Middle frontal gyrus (tissue), 1 donor: Measurements from ENCODE around the gene TAF13.
"Not testable (repeated sequence)": the region's sequence is repeated elsewhere in the genome, so short reads cannot be mapped to it uniquely, and the experiment has no call there.

ENCODE experiments used
- DNase-seq: peaks from one replicate; pipeline ENCODE4 v3.0.0-alpha.2; 2015; ENCODE audit warnings: low spot score; ENCODE audit errors: extremely low spot score

Gene TAF13

DNA sequence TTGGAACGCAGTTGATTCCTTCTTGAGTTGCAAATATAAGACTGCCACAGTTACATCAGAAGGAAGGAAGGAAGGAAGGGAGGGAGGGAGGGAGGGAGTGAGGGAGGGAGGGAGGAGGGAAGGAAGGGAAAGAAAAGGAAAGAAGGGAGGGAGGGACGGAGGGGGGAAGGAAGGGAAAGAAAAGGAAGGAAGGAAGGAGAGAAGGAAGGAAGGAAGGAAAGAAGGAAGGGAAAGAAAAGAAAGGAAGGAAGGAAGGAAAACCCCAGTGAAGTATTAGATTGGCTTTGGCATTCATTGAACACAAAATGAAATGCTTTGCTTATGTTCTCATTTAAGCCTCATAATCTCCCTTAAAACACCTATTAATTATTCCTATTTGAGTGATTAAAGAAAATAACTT lies 27.5 kb downstream of the TAF13 start:
- no peak for DNase-seq

DNA sequence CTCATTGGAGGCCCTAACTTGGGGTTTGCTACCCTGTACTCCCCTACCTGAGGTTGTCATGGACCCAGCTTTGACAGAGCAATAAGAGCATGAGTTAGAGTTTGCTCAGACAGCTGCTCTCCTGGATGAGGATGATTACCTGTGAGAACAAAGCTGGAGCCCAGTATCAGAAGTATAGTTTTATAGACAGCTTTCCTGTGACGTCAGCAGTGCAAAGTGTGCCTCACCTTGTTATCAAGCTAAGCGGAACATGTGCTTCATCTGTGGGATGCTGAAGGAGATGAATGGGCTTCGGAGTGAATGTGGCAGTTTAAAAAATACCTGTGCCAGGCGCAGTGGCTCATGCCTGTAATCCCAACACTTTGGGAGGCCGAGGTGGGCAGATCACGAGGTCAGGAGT lies 28.5 kb downstream of the TAF13 start:
- DNase-seq, result no peak

DNA sequence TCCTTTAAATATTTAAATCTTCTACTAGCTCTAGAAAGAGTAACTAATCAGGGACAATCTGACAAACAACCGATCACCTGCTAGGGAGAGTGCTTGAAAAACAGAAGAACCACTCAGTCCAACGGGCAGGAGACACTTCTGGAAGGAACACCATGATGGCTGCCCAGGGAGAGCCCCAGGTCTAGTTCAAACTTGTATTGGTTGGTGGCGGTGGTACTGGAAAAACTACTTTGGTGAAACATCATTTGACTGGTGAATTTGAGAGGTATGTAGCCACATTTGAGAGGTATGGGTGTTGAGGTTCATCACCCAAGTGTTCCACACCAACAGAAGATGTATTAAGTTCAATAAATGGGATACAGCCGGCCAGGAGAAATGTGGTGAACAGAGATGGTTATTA lies 29.1 kb downstream of the TAF13 start:
- DNase-seq, result no peak

DNA sequence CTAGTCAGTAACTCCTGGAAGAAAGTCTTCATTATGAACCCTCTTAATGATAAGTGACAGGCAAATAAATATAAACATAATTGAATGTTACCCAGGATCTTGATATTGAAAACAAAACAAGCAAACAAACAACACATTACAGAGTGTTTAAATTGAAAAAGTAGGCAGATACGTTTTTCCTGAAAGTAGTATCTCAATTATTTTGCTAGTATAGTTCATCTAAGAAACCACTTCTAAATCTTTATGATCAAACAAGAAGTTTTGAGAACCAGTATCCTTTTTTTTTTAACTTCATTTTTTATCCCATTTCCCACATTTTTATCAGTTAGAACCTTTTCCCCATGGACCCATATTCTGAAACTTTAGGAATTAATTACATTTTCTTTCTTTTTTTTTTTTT lies 30.2 kb downstream of the TAF13 start:
- DNase-seq, result no peak

DNA sequence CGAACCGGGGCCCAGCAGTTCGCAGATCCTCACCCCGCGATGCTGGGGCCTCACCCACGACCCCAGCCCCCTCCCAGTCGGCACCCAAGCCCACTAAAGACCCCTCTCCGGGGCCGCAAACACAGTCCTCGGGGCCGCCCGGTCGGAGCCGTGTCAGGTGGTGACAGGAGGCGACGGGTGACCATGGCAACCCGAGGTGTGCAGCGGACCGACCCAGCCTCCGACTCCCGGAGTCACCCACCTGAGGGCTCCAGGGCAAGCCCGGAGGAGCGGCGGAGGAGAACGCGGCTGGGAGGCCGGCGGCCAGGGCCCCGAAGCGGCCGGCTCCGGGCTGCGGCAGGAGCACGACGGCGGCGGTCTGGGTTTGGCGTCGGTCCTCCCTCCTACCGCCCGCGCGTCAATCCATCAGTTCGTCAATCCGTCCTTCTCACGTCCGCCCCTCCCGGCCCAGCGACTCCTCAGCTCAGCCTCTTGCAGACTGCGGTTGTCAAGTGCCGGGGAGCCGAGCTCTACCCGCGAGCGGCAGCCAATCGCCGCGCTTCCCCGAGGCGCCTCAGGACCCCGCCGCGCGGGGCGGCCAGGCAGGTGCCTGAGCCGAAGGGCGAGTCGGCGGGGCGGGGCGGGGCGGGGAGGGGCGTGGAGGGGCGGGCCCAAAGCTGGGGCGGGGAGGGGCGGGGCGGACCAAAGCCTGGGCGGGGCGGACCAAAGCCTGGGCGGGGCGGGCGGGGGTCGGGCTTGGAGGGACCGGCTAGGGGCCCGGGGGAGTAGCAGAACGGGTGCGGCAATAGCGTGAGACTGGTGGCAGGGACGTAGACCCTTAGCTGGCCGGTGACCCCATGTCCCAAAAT lies 34.0 kb downstream of the TAF13 start, which contains the start of gene WDR47:
Gene WDR47, minus strand, starts transcription at position 482 of the 848 bp plus-strand sequence. CDS start 18,590 bp downstream, outside the sequence.
- DNase-seq, result peak; percentile 94

DNA sequence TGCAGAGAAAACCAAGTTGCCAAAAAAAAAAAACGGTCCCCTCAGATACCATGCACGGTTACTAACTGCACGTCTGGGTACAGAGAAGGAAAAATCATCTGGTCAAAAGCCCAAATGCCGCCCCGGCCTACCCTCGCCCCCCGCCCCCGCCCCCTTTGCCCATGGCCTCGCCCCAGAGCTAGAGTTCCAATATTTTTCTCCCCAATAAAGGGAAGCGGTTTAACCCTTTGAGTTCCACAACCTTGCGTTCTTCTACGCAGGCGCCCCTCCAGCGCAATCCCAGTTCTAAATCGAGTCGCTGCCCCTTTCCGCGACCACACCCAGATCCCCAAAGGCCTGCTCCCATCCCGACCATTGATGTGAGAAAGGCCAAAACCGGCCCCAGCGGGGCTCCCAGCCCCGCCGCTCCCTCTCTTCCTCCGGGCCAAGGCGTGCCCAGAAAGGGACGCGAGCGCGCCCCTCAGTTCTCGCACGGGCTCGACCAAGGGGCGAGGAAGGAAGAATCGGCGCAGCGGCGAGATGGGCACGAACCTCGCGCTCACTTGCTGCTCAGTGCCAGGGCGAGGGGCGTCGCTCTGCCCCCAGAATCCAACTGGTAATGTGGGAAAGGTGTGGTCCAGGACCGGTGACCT lies 34.7 kb downstream of the TAF13 start:
- no peak for DNase-seq

DNA sequence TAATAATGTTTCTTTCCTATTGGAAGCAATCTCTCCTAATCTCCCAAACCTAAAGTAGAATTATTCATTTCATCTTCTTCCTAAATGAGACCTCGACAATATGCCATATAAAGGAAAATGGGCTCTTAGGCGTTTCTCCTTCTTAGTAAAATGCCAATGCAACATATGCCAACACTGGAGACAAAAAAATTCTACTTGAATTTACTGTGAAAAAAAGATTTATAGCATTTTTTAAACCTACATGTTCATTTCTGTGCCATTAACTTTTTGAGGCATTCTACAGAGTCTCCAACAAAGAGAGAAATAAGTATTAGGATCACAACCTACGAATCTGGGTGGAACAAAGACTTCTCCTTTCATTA lies 35.2 kb downstream of the TAF13 start:
- DNase-seq, result no peak

DNA sequence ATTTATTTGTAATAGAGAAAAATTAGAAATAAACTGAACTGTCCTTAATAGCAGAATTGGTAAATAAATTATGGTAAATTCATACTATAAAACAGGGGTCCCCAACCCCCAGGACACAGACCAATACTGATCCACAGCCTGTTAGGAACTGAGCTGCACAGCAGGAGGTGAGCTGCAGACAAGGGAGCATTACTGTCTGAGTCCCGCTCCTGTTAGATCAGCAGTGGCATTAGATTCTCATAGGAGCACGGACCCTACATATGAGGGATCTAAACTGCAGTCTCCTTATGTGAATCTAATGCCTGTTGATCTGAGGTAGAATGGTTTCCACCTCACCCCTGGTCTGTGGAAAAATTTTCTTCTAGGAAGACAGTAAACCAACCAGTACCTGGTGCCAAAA lies 41.4 kb downstream of the TAF13 start:
- DNase-seq, result no peak

DNA sequence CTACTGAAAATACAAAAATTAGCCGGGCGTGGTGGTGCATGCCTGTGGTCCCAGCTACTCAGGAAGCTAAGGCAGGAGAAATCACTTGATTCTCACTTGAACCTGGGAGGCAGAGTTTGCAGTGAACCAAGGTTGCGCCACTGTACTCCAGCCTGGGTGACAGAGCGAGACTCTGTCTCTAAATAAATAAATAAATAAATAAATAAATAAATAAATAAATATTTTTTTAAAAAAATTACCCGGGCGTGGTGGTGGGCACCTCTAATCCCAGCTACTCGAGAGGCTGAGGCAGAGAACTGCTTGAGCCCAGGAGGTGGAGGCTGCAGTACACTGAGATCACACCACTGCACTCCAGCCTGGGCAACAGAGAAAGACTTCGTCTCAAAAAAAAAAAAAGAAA lies 46.3 kb downstream of the TAF13 start:
- not testable (repeated sequence) for DNase-seq

DNA sequence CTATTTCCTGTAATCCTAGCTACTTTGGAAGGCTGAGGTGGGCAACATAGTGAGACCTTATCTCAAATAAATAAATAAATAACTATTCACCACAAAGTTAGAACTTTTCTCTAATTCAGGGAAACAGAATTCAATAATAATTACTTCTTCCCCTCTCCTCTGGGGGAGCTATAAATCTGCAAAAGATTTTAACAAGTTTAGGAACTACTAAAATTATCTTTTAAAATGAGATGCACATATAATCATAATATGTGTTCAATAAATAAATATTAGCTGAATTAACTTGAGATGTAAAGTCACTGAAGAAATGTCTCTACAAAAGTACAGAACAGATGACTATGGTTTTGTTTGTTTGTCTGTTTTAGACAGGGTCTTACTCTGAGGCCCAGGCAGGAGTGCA lies 48.0 kb downstream of the TAF13 start:
- DNase-seq, result no peak

DNA sequence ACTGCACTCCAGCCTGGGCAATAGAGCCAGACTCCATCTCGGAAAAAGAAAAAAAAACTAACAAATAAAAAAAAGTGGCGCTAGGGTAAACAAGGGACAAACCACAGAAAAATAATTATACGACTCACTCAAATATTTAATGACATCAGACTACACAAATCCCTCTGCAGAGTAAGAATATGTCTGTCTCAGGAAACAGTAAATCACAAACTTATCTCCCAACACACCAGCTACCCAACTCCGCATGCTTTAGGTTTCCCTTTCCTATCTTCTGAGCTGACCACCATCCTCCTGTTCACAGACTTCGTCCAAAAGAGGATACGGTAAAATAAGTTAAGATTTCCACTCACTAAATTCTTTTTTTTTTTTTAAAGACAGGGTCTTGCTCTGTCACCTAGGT lies 50.1 kb downstream of the TAF13 start:
- no peak for DNase-seq

DNA sequence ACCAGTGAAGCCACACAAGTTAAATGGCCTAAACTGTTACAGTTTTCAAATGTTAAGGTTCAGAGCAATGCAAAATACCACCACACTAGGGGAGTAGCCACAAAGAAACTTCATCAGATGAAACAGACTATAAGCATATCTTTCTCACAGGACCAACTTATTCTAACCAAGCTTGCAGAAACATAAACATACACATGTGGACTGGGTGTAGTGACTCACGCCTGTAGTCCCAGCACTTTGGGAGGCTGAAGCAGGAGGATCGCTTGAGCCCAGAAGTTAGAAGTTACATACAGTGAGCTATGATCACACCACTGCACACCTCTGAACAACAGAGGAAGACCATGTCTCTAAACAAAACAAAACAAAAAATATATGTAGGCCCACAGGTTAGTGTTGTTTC lies 51.2 kb downstream of the TAF13 start:
- DNase-seq, result no peak

DNA sequence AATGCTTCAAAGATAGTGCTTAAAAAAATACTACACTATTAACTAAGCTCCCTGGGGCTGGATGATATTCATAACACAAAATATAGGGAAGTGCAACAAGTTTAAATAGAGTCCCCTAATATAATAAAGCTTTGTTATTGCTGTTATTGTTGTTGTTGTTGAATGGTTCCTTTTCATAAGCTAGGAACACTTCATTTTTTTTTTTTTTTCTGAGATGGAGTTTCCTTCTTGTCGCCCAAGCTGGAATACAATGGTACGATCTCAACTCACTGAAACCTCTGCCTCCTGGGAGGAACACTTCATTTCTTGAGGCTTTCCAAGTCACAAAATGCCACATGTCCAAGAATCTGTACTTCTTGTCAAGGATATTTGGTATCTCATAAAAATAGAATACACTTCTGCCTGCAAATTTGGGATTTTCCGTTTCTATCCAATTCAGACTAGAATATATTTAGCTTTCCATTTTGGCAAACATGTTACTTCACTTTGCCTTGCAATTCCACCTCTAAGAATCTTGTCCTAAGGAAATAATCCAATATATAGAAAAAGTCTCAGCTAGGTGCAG lies 55.0 kb downstream of the TAF13 start:
- peak; percentile 26 for DNase-seq

DNA sequence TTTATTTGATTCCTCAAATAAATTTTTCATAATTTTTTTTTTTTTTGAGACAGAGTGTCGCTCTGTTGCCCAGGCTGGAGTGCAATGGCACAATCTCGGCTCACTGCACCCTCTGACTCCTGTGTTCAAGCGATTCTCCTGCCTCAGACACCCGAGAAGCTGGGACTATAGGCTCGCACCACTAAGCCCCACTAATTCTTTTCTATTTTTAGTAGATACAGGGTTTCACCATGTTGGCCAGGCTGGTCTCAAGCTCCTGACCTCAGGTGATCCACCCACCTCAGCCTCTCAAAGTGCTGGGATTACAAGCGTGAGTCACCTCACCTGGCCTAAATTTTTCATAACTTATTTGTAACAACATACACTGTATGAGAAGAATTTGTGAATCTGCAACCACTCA lies 58.1 kb downstream of the TAF13 start:
- DNase-seq, result not testable (repeated sequence)

DNA sequence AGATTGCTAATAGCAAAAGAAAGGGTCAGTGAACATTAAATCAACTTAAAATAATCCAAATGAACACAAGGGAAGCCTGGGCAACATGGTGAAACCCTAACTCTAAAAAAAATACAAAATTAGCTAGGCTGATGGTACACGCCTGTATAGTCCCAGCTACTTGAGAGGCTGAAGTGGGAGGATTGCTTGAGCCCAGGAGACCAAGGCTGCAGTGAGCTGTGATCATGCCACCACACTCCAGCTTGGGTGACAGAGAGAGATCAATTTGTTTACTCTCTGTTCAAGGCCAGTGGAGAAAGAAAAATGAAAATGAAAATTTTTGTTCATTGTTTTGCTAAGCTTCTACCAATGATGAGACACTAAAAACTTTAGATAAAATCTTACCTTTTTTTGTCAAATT lies 58.7 kb downstream of the TAF13 start:
- no peak for DNase-seq
